A549 (cell line): ENCODE results near the gene SMR3B. TPM values are rescaled to one million over a fixed set of nuclear protein-coding genes. Genes with fewer than 3 reads are reported as not detected.

Experiments used
- ATAC-seq, 2 experiments: fragments of 200-7000 bp in 1 of 2; fragments of >200 bp in 1 of 2; cut with Nextera tagmentation in 1 of 2; cut with Tn5 transposase in 1 of 2; 3 replicates each; pipeline versions ENCODE4 v1.8.0 to v1.9.1; 2018 to 2020; ENCODE audit warnings: mild to moderate bottlenecking in 1 of 2, moderate library complexity in 1 of 2
- CTCF ChIA-PET: fragments of 300-600 bp; sonication (Branson Sonifier 250); formaldehyde crosslinking; extraction: SDS; loops from one replicate; lab custom pipeline; 2021; ENCODE audit warnings: antibody characterized with exemption, inconsistent platforms; lab: Yijun Ruan, JAX
- POLR2A ChIA-PET: fragments of 350-600 bp; formaldehyde crosslinking; extraction: SDS; loops from one replicate; lab custom pipeline; 2021; ENCODE audit warnings: antibody characterized with exemption, inconsistent platforms; lab: Yijun Ruan, JAX
- DNase-seq, 2 experiments: peaks; one replicate each; pipeline versions ENCODE4 v3.0.0 to v3.0.0-alpha.2; 2011 to 2016; ENCODE audit warnings: low read depth in 1 of 2, low spot score in 1 of 2
- FAIRE-seq: peaks from 2 replicates; lab custom pipeline; 2011; peaks lifted over from hg19 to GRCh38; lab: Jason Lieb, UNC
- H3K27ac ChIP-seq, 2 experiments: fragments of >200 bp; sonication (Bioruptor Twin); formaldehyde crosslinking; 3 replicates each; pipeline ENCODE4 v1.5.1; 2016 to 2017
- H3K4me1 ChIP-seq: fragments of >200 bp; sonication (Bioruptor Twin); formaldehyde crosslinking; 3 replicates; pipeline ENCODE4 v1.6.1; 2016
- H3K4me2 ChIP-seq: fragments of >200 bp; sonication (Bioruptor Twin); formaldehyde crosslinking; 3 replicates; pipeline ENCODE4 v1.6.1; 2016
- H3K4me3 ChIP-seq: fragments of >200 bp; sonication (Bioruptor Twin); formaldehyde crosslinking; 3 replicates; pipeline ENCODE4 v1.5.1; 2016
- H3K9me3 ChIP-seq: fragments of >200 bp; sonication (Bioruptor Twin); formaldehyde crosslinking; 3 replicates; pipeline ENCODE4 v1.6.1; 2016
- ATOH8 ChIP-seq: fragments of 250-450 bp; sonication (Bioruptor Pico); IDR thresholded peaks from 2 replicates; pipeline ENCODE4 v1.5.0; 2020; ENCODE audit warnings: low read depth, mild to moderate bottlenecking, moderate library complexity
- BHLHE40 ChIP-seq: IDR thresholded peaks from 2 replicates; pipeline ENCODE4 v1.6.1; 2012; ENCODE audit warnings: low read depth, low read length, inconsistent platforms
- CHD4 ChIP-seq: fragments of 200-600 bp; sonication (generic); IDR thresholded peaks from 2 replicates; pipeline ENCODE4 v1.6.1; 2016; ENCODE audit warnings: antibody characterized with exemption, mild to moderate bottlenecking, borderline replicate concordance
- E2F6 ChIP-seq: IDR thresholded peaks from 2 replicates; pipeline ENCODE4 v1.6.1; 2012; ENCODE audit warnings: low read depth, borderline replicate concordance
- EHMT2 ChIP-seq: fragments of 200-600 bp; sonication (generic); IDR thresholded peaks from 2 replicates; pipeline ENCODE4 v1.6.1; 2016; ENCODE audit warnings: antibody characterized with exemption, low read depth, mild to moderate bottlenecking, moderate library complexity
- ELK1 ChIP-seq: fragments of 150-350 bp; IDR thresholded peaks from 2 replicates; pipeline ENCODE4 v1.6.1; 2014; ENCODE audit warnings: low read depth, mild to moderate bottlenecking, low read length
- EP300 ChIP-seq, 2 experiments: fragments of >200 bp; sonication (Bioruptor Twin); formaldehyde crosslinking; IDR thresholded peaks; 2 replicates in 1 of 2; 3 replicates in 1 of 2; pipeline ENCODE4 v1.6.1; 2016 to 2017
- ESRRA ChIP-seq: fragments of 150-350 bp; IDR thresholded peaks from 2 replicates; pipeline ENCODE4 v1.6.1; 2014; ENCODE audit warnings: mild to moderate bottlenecking, low read length, borderline replicate concordance
- FOSB ChIP-seq: fragments of 250-450 bp; sonication (Bioruptor Pico); IDR thresholded peaks from 2 replicates; pipeline ENCODE4 v1.5.0; 2020; ENCODE audit warnings: mild to moderate bottlenecking, moderate library complexity
- GATA3 ChIP-seq: IDR thresholded peaks from 2 replicates; pipeline ENCODE4 v1.6.1; 2012; ENCODE audit warnings: borderline replicate concordance
- HDAC2 ChIP-seq: fragments of 200-600 bp; sonication (generic); IDR thresholded peaks from 2 replicates; pipeline ENCODE4 v1.6.1; 2016
- HOXB5 ChIP-seq: fragments of 250-450 bp; sonication (Bioruptor Pico); IDR thresholded peaks from 2 replicates; pipeline ENCODE4 v1.5.0; 2020; ENCODE audit warnings: mild to moderate bottlenecking, moderate library complexity
- JUN ChIP-seq, 2 experiments: fragments of >200 bp; sonication (Bioruptor Twin); formaldehyde crosslinking; IDR thresholded peaks; 2 replicates in 1 of 2; 3 replicates in 1 of 2; pipeline ENCODE4 v1.6.1; 2016 to 2017
- JUNB ChIP-seq: fragments of >200 bp; sonication (Bioruptor Twin); formaldehyde crosslinking; IDR thresholded peaks from 2 replicates; pipeline ENCODE4 v1.6.1; 2016
- KDM5A ChIP-seq: fragments of 200-600 bp; sonication (generic); IDR thresholded peaks from 2 replicates; pipeline ENCODE4 v1.6.1; 2016; ENCODE audit warnings: antibody characterized with exemption, mild to moderate bottlenecking
- MAZ ChIP-seq: fragments of 150-350 bp; IDR thresholded peaks from 2 replicates; pipeline ENCODE4 v1.6.1; 2014; ENCODE audit warnings: antibody characterized with exemption, low read depth, low read length, borderline replicate concordance
- MYC ChIP-seq: IDR thresholded peaks from 2 replicates; pipeline ENCODE4 v1.6.1; 2012; ENCODE audit warnings: mild to moderate bottlenecking, inconsistent platforms, low read length, improper control_type of control experiment, borderline replicate concordance
- NFE2L2 ChIP-seq: fragments of 150-350 bp; conservative IDR thresholded peaks from 2 replicates; pipeline ENCODE4 v1.6.1; 2014; ENCODE audit warnings: low read length
- NR3C1 ChIP-seq: fragments of >200 bp; sonication (Bioruptor Twin); formaldehyde crosslinking; IDR thresholded peaks from 3 replicates; pipeline ENCODE4 v1.6.1; 2017
- RARB ChIP-seq: fragments of 250-450 bp; sonication (Bioruptor Pico); IDR thresholded peaks from 2 replicates; pipeline ENCODE4 v1.8.0; 2021; ENCODE audit warnings: mild to moderate bottlenecking, moderate library complexity
- RCOR1 ChIP-seq: fragments of 150-350 bp; IDR thresholded peaks from 2 replicates; pipeline ENCODE4 v1.6.1; 2014; ENCODE audit warnings: antibody characterized with exemption, low read length, low read depth
- RNF2 ChIP-seq: fragments of 200-600 bp; sonication (generic); IDR thresholded peaks from 2 replicates; pipeline ENCODE4 v1.6.1; 2016; ENCODE audit warnings: low read depth, mild to moderate bottlenecking, antibody characterized with exemption, moderate library complexity, borderline replicate concordance
- TP53 ChIP-seq: fragments of 250-450 bp; sonication (Bioruptor Pico); IDR thresholded peaks from 2 replicates; pipeline ENCODE4 v1.5.0; 2021; ENCODE audit warnings: mild to moderate bottlenecking, moderate library complexity
- ZC3H11A ChIP-seq: fragments of 450-650 bp; IDR thresholded peaks from 2 replicates; pipeline ENCODE4 v1.6.1; 2014; ENCODE audit warnings: antibody characterized with exemption, mild to moderate bottlenecking
- ZFP36 ChIP-seq: fragments of 450-650 bp; IDR thresholded peaks from 2 replicates; pipeline ENCODE4 v1.6.1; 2014; ENCODE audit warnings: borderline replicate concordance; ENCODE audit not compliant: partially characterized antibody
- ZSCAN20 ChIP-seq: fragments of 250-450 bp; sonication (Bioruptor Pico); IDR thresholded peaks from 2 replicates; pipeline ENCODE4 v1.8.0; 2022; ENCODE audit warnings: mild to moderate bottlenecking, moderate library complexity
- WGBS: methylation state at CpG from one replicate; pipeline ENCODE4 v1.1.6; 2017; ENCODE audit errors: missing lambda C conversion rate; 5-methylcytosine and 5-hydroxymethylcytosine counted together
- polyA plus RNA-seq, 4 experiments: library from polyadenylated mRNA; depleted of rRNA in 3 of 4; stranded (reverse); fragments of >200 nt; fragmentation: RNase III in 1 of 4; extraction: RNeasy Plus Mini Kit Qiagen cat#74134 plus additional on column Dnase treatment in 1 of 4; gene quantifications; 2 replicates in 3 of 4; 3 replicates in 1 of 4; pipeline ENCODE4 v1.2.3, GENCODE V29; 2011 to 2017

SMR3B gene
- polyA plus RNA-seq, 2 of the 4 experiments (the other 2 are of a cell fraction), result not detected

- FAIRE-seq (no peak), DNase-seq (no peak), ATAC-seq (no peak)
- POLR2A ChIA-PET, result no interaction called here
- WGBS, result 11% methylated on average over 6 of the region's 6 CpGs
- Histone ChIP-seq H3K4me3 (no peak overlapping the region), H3K4me2 (no peak overlapping the region), H3K4me1 (no peaks in the 10 kb centered on the region), H3K9me3 (no peaks in the 10 kb centered on the region), H3K27ac (no peak overlapping the region)
- TF ChIP-seq ELK1, result no peak
- TF ChIP-seq KDM5A, result no peak
- CTCF ChIA-PET, result no interaction called here
Observed at GRCh38 chr4:70405765-70406164, 22.8 kb downstream of the SMR3B start.

GRCh38 chr4:70425306-70425705, 42.4 kb downstream of the SMR3B start:
- TF ChIP-seq EP300 (IDR thresholded peaks at IDR 0.05) (no peak), HDAC2 (no peak), MAZ (no peak), JUN (IDR thresholded peaks at IDR 0.05) (no peak), NR3C1 (no peak), TP53 (no peak), HOXB5 (CRISPR knock-in tag) (no peak), MYC (no peak), FOSB (CRISPR knock-in tag) (no peak), GATA3 (no peak), NFE2L2 (no peak), JUNB (no peak), ELK1 (no peak), RCOR1 (no peak), RNF2 (no peak)
- no peaks in the 10 kb centered on the region for H3K4me1 ChIP-seq
- no peaks in the 10 kb centered on the region for H3K9me3 ChIP-seq
- no peak overlapping the region for H3K4me3 ChIP-seq
- DNase-seq (no peak), FAIRE-seq (no peak), ATAC-seq (no peak)
- no peak overlapping the region for H3K4me2 ChIP-seq
- ChIA-PET CTCF (interaction anchor here (0.6 kb wide), 1 partner anchor 57 kb away, joined by 3 read pairs; no protein-coding TSS in a partner anchor), POLR2A (no interaction called here)
- 67% methylated on average over 1 of the region's 1 CpG for WGBS
- H3K27ac ChIP-seq, result no peak overlapping the region

- Histone ChIP-seq H3K4me3 (no peak overlapping the region), H3K4me1 (no peaks in the 10 kb centered on the region), H3K9me3 (no peaks in the 10 kb centered on the region), H3K4me2 (no peak overlapping the region), H3K27ac (no peak overlapping the region)
- ChIA-PET CTCF (no interaction called here), POLR2A (no interaction called here)
- FAIRE-seq (no peak), ATAC-seq (no peak), DNase-seq (no peak)
- TF ChIP-seq ESRRA (no peak), E2F6 (no peak), CHD4 (no peak), BHLHE40 (no peak), RNF2 (no peak), ZFP36 (no peak), ATOH8 (CRISPR knock-in tag) (no peak), ZC3H11A (no peak), FOSB (CRISPR knock-in tag) (no peak), KDM5A (no peak), EHMT2 (no peak), RARB (CRISPR knock-in tag) (no peak), RCOR1 (no peak), ZSCAN20 (CRISPR knock-in tag) (no peak), TP53 (no peak)
Observed at GRCh38 chr4:70426789-70427188, 43.9 kb downstream of the SMR3B start.
